ENCODE data around the gene KIF4B. TPM values are rescaled to one million over a fixed set of nuclear protein-coding genes. Genes with fewer than 3 reads are reported as not detected.

The KIF4B gene
- total RNA-seq, 1 experiment from 2014 or later = 0.12 TPM

- CTCF ChIA-PET = no interaction called here
Measured at GRCh38 chr5:155056644-155057269, 43.2 kb downstream of the KIF4B start.

More at GRCh38 chr5:155056644-155057269, 43.2 kb downstream of the KIF4B start:
- no peaks in the 10 kb centered on the region for H3K36me3 ChIP-seq (ENCODE audit: control insufficient read depth in 1 of 2, insufficient read depth in 2 of 2, low read length in 2 of 2)
- no peak overlapping the region for H2AFZ ChIP-seq (ENCODE audit: low read depth, low read length, poor library complexity, severe bottlenecking)
- no peak overlapping the region for H3K4me3 ChIP-seq (replicated peaks in 1 of 2; ENCODE audit: low read depth in 1 of 2, low read length in 2 of 2)
- H3K79me2 ChIP-seq (ENCODE audit: insufficient read depth, low read length) = no peaks in the 10 kb centered on the region
- H3K4me1 ChIP-seq (ENCODE audit: control insufficient read depth in 1 of 2, insufficient read depth in 2 of 2, low read length in 2 of 2) = no peaks in the 10 kb centered on the region
- H3K9me3 ChIP-seq (ENCODE audit: control insufficient read depth in 1 of 2, insufficient read depth in 1 of 2, low read depth in 1 of 2, low read length in 2 of 2) = no peaks in the 10 kb centered on the region
- 0 out of 2 replicates have a peak, but pooled peaks cover 14% of the 10 kb centered on the region for H3K27me3 ChIP-seq (ENCODE audit: insufficient read depth, low read length)
- ATAC-seq (no peak), DNase-seq (ENCODE audit: low read depth, low spot score) (no peak)
- H3K27ac ChIP-seq (ENCODE audit: low read depth, low read length) = no peak overlapping the region
- no peaks in the 10 kb centered on the region for H3K9me2 ChIP-seq (ENCODE audit: insufficient read depth)
- no TSS peak for BruUV-seq (replicated peaks)
- no peaks in the 10 kb centered on the region for H4K20me1 ChIP-seq (ENCODE audit: insufficient read depth)
- H3K9ac ChIP-seq (ENCODE audit: low read length) = no peak overlapping the region
- ChIA-PET RAD21 (ENCODE audit: low non-redundant PET in 1 of 2, low total read pairs in 2 of 2, uncharacterized antibody in 2 of 2, unreplicated experiment in 2 of 2) (no interaction called here), POLR2A (no interaction called here)
- H3K4me2 ChIP-seq (ENCODE audit: low read length) = no peak overlapping the region
- intact Hi-C loops (cut with micrococcal nuclease) = no loop called here
- TF ChIP-seq EZH2 (IDR thresholded peaks at IDR 0.05) (no peak), MAX (IDR thresholded peaks at IDR 0.05) (no peak), RAD21 (IDR thresholded peaks at IDR 0.05; ENCODE audit: low read depth) (no peak), JUND (IDR thresholded peaks at IDR 0.05) (no peak), ATF3 (IDR thresholded peaks at IDR 0.05) (no peak), ZBTB33 (IDR thresholded peaks at IDR 0.05; ENCODE audit: extremely low read depth, insufficient replicate concordance, low read length) (no peak), EGR1 (IDR thresholded peaks at IDR 0.05; ENCODE audit: low read depth) (no peak), ZNF274 (IDR thresholded peaks at IDR 0.05; ENCODE audit: low read depth, low read length) (no peak)
